ENCODE data around the gene PCDHGB4. TPM values are rescaled to one million over a fixed set of nuclear protein-coding genes. Genes with fewer than 3 reads are reported as not detected.

PCDHGB4 gene
- total and polyA plus RNA-seq, 8 donors: 3.2 to 5.9 (median 4.0) TPM

GRCh38 chr5:141419074-141419880 is 31.8 kb downstream of the PCDHGB4 start:
- H3K4me1 ChIP-seq: peaks cover 3 to 5% of the 10 kb centered on the region in 2 donors
- no peak for TF ChIP-seq CTCF (IDR thresholded peaks at IDR 0.05)
- H3K4me3 ChIP-seq: no peak overlapping the region
- no peak for ATAC-seq
- H3K36me3 ChIP-seq: no peaks in the 10 kb centered on the region
- peaks cover 7 to 76% of the 10 kb centered on the region in 2 donors for H3K9me3 ChIP-seq
- peaks cover 46 to 96% of the 10 kb centered on the region in 2 donors for H3K27me3 ChIP-seq
- H3K27ac ChIP-seq: no peak overlapping the region
- DNase-seq: peak in 1 of 4 donors; percentile 68
- intact Hi-C loops (cut with DNase I): loop anchor here in 1 of 2 donors (10.0 kb wide), 2 partner anchors 106 to 146 kb away; no protein-coding TSS in a partner anchor

- peak; percentile 77 for ATAC-seq
- no peaks in the 10 kb centered on the region for H3K36me3 ChIP-seq
- H3K9me3 ChIP-seq: peaks cover 7 to 86% of the 10 kb centered on the region in 2 donors
- H3K4me3 ChIP-seq: peak within 1 kb of the TSS; percentile 14 to 39
- H3K27ac ChIP-seq: no peak within 1 kb of the TSS
- peaks cover 3 to 5% of the 10 kb centered on the region in 2 donors for H3K4me1 ChIP-seq
- H3K27me3 ChIP-seq: peaks cover 40 to 97% of the 10 kb centered on the region in 2 donors
- DNase-seq: peak in 1 of 4 donors; percentile 83
- TF ChIP-seq CTCF (IDR thresholded peaks at IDR 0.05): peak; percentile 40 to 43
- intact Hi-C loops (cut with DNase I): no loop called here
These were observed 33.5 kb downstream of the PCDHGB4 start, which contains the start of gene PCDHGA11 for GRCh38 chr5:141420855-141421488. PCDHGA11 (plus strand) TSS chr5:141421051; CDS start chr5:141421228, 177 bp downstream.

- no peak for DNase-seq
- Histone ChIP-seq H3K27ac (no peak overlapping the region), H3K9me3 (peaks cover 7 to 91% of the 10 kb centered on the region in 2 donors), H3K4me1 (peaks cover 3 to 5% of the 10 kb centered on the region in 2 donors), H3K36me3 (no peaks in the 10 kb centered on the region), H3K4me3 (peak overlapping the region in 1 of 2 donors; percentile 39), H3K27me3 (peaks cover 45 to 97% of the 10 kb centered on the region in 2 donors)
- TF ChIP-seq CTCF (IDR thresholded peaks at IDR 0.05): no peak
- no peak for ATAC-seq
- intact Hi-C loops (cut with DNase I): no loop called here
These were observed 34.0 kb downstream of the PCDHGB4 start for GRCh38 chr5:141421489-141421855.

- Histone ChIP-seq H3K4me3 (no peak overlapping the region), H3K4me1 (peaks cover 3 to 5% of the 10 kb centered on the region in 2 donors), H3K36me3 (no peaks in the 10 kb centered on the region), H3K27me3 (peaks cover 50 to 97% of the 10 kb centered on the region in 2 donors), H3K9me3 (peaks cover 7 to 99% of the 10 kb centered on the region in 2 donors), H3K27ac (no peak overlapping the region)
- intact Hi-C loops (cut with DNase I): no loop called here
- DNase-seq (peak in 1 of 4 donors; percentile 59), ATAC-seq (no peak)
- TF ChIP-seq CTCF (IDR thresholded peaks at IDR 0.05): no peak
These were observed 35.3 kb downstream of the PCDHGB4 start for GRCh38 chr5:141422742-141423291.

Data from left lung (tissue), 10 donors.